Heart right ventricle (tissue), 16 donors: ENCODE data around the gene SEC14L6. TPM values are rescaled to one million over a fixed set of nuclear protein-coding genes. Genes with fewer than 3 reads are reported as not detected.

ENCODE experiments used
- ATAC-seq, 8 donors: fragments of 200-7000 bp; cut with Tn5 transposase; one replicate each; pipeline ENCODE4 v1.9.1; 2020; ENCODE audit warnings: mild to moderate bottlenecking in 8 of 8, moderate library complexity in 8 of 8, moderate number of reproducible peaks in 1 of 8
- DNase-seq, 2 donors: peaks; one replicate each; pipeline ENCODE4 v3.0.0-alpha.2; 2020
- H3K27ac ChIP-seq, 10 donors: fragments of 200-600 bp; sonication (generic) in 2 of 10; one replicate each; pipeline versions ENCODE4 v1.5.0 to v1.8.0; 2020 to 2022; ENCODE audit warnings: mild to moderate bottlenecking in 3 of 10
- H3K27me3 ChIP-seq, 7 donors: fragments of 200-600 bp; one replicate each; pipeline ENCODE4 v1.8.0; 2021 to 2022; ENCODE audit warnings: mild to moderate bottlenecking in 2 of 7
- H3K36me3 ChIP-seq, 9 donors: fragments of 200-600 bp; sonication (generic) in 1 of 9; one replicate each; pipeline versions ENCODE4 v1.5.0 to v1.8.0; 2020 to 2022; ENCODE audit warnings: mild to moderate bottlenecking in 2 of 9
- H3K4me1 ChIP-seq, 9 donors: fragments of 200-600 bp; sonication (generic) in 1 of 9; one replicate each; pipeline versions ENCODE4 v1.5.0 to v1.8.0; 2020 to 2022; ENCODE audit warnings: mild to moderate bottlenecking in 4 of 9
- H3K4me3 ChIP-seq, 10 donors: fragments of 200-600 bp; sonication (generic) in 2 of 10; one replicate each; pipeline versions ENCODE4 v1.5.0 to v1.8.0; 2020 to 2022; ENCODE audit warnings: mild to moderate bottlenecking in 7 of 10, moderate library complexity in 2 of 10
- H3K9me3 ChIP-seq, 11 donors: fragments of 200-600 bp in 10 of 11; sonication (generic) in 2 of 11; one replicate each; pipeline versions ENCODE4 v1.5.0 to v1.8.0; 2013 to 2022; ENCODE audit warnings: mild to moderate bottlenecking in 2 of 11, control low read depth in 1 of 11, moderate library complexity in 1 of 11
- WGBS, 2 donors: extraction: QIAGEN DNeasy Blood & Tissue Kit; methylation state at CpG; one replicate each; pipeline ENCODE4 v1.1.7; 2013; ENCODE audit warnings: inconsistent platforms in 1 of 2; 5-methylcytosine and 5-hydroxymethylcytosine counted together
- intact Hi-C, 10 donors: fragments of 100-400 bp; cut with DNase I; formaldehyde crosslinking; loops; one replicate each; pipeline versions ENCODE4 v1.11.1 to v1.14.2; 2022
- polyA plus RNA-seq, 2 donors: library from polyadenylated mRNA; stranded (reverse); fragments of 200-250 nt; gene quantifications; one replicate each; pipeline ENCODE4 v1.2.3, GENCODE V29; 2013
- total RNA-seq, 10 donors: library from RNA; stranded (reverse); fragmentation: NEBNext Ultra II Directional in 3 of 10; extraction: Animal tissue kit (Norgen Biotek cat#: 25700) in 3 of 10; gene quantifications; one replicate each; pipeline versions ENCODE4 v1.2.1 to v1.2.4, GENCODE V29; 2021 to 2023
- TF ChIP-seq, protein P1 (sequence below), 9 donors: fragments of 200-600 bp; sonication (generic) in 2 of 9; IDR thresholded peaks; one replicate each; pipeline versions ENCODE4 v1.5.0 to v1.8.0; 2021 to 2022; ENCODE audit warnings: antibody characterized with exemption in 9 of 9, mild to moderate bottlenecking in 5 of 9, moderate library complexity in 1 of 9
- donor health status: Arrhythmogenic right ventricular cardiomyopathy.
- donor health status: ischemic (EF 13 %, LVEDD 7.1; RV severe dilation, severe dysfunction).
- donor health status: healthy with polysubstance abuse.
- donor health status: DM: no; HTN: yes; CAD: no.
- donor health status: DM: no; HTN: no; CAD: no.
- donor health status: ischemic (EF 25% LVEDD 6.9; RV normal size, moderate dysfunction).
- donor health status: ischemic (EF 25% LVEDD 5.7; RV mildly dilated, moderate dysfunction).
- donor health status: healthy.
- donor health status: DM: yes; HTN: yes; CAD: no.
- donor health status: Ischemic cardiomyopathy.
- donor health status: ischemic (EF 35%, LVEDD 5.7; RV mildly dilated, moderate dysfunction).
- donor health status: nonischemic (EF 11% LVEDD 7.7; RV severe dilation, severe dysfunction).
- donor health status: DM: yes; HTN: yes; CAD: no.
- donor health status: PGD.
- donor health status: ischemic (EF 29% LVEDD 5.4; RV normal size, mild dysfunction).
- donor health status: nonischemic (EF 23%, LVEDD 6.1; RV moderate dilation, normal function).

SEC14L6 gene
- total and polyA plus RNA-seq, 12 donors, result 0.11 to 0.37 (median 0.25) TPM; not detected in 7

DNA sequence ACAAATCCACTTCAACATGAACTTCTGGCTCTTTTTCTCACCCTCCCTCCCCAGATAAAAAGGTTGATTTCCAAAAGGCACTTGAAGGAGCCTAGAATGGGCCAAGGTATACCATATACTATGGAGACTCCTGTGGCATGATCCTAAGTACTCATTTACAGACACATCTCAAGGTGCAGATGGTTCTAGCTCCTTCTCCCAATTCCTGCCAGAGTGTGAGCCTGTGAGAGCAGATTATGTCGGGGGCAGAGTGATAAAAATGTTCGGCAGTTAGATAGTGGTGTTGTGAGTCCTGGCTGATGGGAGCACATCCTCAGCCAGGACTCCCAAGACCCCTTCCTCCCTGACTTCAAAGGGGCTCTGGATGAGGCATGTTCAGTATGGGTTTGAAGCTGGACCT lies 66.6 kb downstream of the SEC14L6 start:
- DNase-seq, result no peak
- TF ChIP-seq, protein P1, sequence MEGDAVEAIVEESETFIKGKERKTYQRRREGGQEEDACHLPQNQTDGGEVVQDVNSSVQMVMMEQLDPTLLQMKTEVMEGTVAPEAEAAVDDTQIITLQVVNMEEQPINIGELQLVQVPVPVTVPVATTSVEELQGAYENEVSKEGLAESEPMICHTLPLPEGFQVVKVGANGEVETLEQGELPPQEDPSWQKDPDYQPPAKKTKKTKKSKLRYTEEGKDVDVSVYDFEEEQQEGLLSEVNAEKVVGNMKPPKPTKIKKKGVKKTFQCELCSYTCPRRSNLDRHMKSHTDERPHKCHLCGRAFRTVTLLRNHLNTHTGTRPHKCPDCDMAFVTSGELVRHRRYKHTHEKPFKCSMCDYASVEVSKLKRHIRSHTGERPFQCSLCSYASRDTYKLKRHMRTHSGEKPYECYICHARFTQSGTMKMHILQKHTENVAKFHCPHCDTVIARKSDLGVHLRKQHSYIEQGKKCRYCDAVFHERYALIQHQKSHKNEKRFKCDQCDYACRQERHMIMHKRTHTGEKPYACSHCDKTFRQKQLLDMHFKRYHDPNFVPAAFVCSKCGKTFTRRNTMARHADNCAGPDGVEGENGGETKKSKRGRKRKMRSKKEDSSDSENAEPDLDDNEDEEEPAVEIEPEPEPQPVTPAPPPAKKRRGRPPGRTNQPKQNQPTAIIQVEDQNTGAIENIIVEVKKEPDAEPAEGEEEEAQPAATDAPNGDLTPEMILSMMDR (IDR thresholded peaks at IDR 0.05), result no peak
- no peaks in the 10 kb centered on the region for H3K4me1 ChIP-seq
- 35 to 42% methylated on average over 2 of the region's 2 CpGs for WGBS, 2 donors
- H3K36me3 ChIP-seq, result no peaks in the 10 kb centered on the region
- intact Hi-C loops, result loop anchor here in 5 of 10 donors (5.0 to 10.0 kb wide), 3 partner anchors 85 to 215 kb away; partner anchors contain the start of genes OSM (in 2 of the 5) and SEC14L2 (in 1 of the 5)
- H3K4me3 ChIP-seq, result no peak overlapping the region
- peaks cover 0 to 9% (median 0%) of the 10 kb centered on the region in 7 donors for H3K27me3 ChIP-seq
- no peak for ATAC-seq
- H3K9me3 ChIP-seq, result peaks cover 0 to 2% (median 0%) of the 10 kb centered on the region in 11 donors
- no peak overlapping the region for H3K27ac ChIP-seq

DNA sequence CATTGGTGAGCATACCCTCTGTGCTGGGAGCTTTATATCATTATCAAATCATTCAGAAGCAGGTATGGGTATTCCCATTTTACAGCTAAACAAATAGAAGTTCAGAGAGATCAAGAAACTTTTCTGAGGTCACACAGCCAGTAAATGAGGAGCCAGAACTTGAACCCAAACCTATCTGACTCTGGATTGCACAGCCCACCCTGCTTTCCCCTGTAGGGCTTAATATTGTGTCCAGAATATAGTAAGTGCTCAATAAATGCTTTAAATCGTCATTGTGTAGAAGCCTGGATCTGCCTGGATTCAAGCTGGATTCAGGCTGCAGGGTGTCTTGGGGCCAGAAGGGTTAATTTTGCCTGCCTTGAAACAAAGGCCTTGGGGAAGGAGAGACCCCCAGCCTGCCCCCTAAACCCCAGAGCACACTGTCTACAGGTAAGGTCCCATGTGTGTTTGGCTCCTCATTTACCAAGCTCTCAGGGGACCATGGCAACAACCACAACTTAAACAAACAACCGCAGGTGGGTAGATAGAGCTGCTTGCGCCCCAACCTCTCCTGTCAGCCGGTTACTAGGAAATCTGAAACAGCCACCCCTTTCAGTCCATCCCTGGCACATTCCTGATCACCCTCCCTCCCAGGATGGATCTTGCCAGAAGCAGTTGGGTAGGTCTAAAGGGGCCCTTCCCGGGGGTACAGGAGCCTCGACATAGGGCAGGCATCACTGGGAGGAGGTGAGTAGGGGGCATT lies 71.7 kb downstream of the SEC14L6 start:
- intact Hi-C loops, result no loop called here
- DNase-seq (no peak), ATAC-seq (no peak)
- Histone ChIP-seq H3K4me1 (no peaks in the 10 kb centered on the region), H3K4me3 (no peak overlapping the region), H3K9me3 (no peaks in the 10 kb centered on the region), H3K27me3 (peaks cover 0 to 57% (median 25%) of the 10 kb centered on the region in 7 donors), H3K36me3 (no peaks in the 10 kb centered on the region), H3K27ac (no peak overlapping the region)
- TF ChIP-seq, protein P1 (IDR thresholded peaks at IDR 0.05), result no peak
- 50 to 53% methylated on average over 6 of the region's 6 CpGs for WGBS, 2 donors

DNA sequence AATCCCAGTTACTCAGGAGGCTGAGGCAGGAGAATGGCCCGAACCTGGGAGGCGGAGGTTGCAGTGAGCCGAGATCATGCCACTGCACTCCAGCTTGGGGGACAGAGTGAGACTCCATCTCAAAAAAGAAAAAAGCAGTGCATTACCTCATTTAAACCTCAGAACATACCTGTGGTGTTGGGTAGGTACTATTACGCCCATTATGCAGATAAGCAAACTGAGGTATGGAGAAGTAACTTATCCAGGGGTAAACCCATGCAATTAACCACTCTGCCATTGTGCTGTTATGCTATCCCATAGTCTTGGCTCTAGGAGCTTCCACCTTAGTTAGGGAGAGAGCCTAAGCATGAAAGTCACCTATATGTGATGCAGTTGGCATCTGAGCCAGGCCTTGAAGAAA lies 72.4 kb downstream of the SEC14L6 start:
- peaks cover 0 to 58% (median 26%) of the 10 kb centered on the region in 7 donors for H3K27me3 ChIP-seq
- H3K4me3 ChIP-seq, result no peak overlapping the region
- H3K9me3 ChIP-seq, result no peaks in the 10 kb centered on the region
- TF ChIP-seq, protein P1 (IDR thresholded peaks at IDR 0.05), result no peak
- 91 to 95% methylated on average over 4 of the region's 4 CpGs for WGBS, 2 donors
- H3K36me3 ChIP-seq, result no peaks in the 10 kb centered on the region
- intact Hi-C loops, result no loop called here
- DNase-seq (no peak), ATAC-seq (no peak)
- H3K4me1 ChIP-seq, result no peaks in the 10 kb centered on the region
- H3K27ac ChIP-seq, result no peak overlapping the region

DNA sequence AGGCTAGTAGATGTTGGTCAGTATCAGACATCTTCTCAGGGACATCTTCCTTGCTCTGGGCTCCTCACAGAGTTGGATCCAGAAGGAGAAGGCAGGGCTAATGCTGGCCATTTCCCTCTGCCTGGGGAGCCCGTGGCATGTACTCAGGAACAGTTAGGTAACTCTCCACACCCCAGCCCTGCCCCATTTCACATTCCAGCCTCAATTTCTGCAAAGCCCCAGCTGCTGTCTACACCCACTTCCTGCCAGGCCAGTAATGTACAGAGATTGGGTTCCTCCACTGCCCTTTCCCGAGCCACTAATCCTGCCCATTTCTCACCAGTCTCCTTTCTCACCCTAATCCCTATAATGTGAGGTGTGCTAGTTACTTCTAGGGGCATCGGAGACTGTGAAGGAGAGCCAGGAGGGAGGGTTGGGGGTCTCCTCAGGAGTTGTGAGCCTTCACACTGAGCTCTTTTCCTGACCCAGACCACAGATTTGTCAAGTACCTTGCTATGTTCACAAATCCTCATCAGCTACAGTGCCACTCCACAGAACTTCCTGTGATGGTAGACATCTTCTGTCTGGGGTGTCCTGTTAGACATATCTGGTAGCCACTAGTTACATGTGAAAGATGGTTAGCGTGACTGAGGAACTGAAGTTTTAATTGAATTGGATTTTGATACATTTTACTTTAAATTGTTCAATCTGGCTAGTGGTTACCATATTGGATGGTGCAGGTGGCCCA lies 73.4 kb downstream of the SEC14L6 start:
- TF ChIP-seq, protein P1 (IDR thresholded peaks at IDR 0.05), result no peak
- Histone ChIP-seq H3K27ac (no peak overlapping the region), H3K9me3 (no peaks in the 10 kb centered on the region), H3K36me3 (no peaks in the 10 kb centered on the region), H3K27me3 (peaks cover 0 to 64% (median 28%) of the 10 kb centered on the region in 7 donors), H3K4me3 (no peak overlapping the region), H3K4me1 (no peaks in the 10 kb centered on the region)
- intact Hi-C loops, result no loop called here
- no peak for DNase-seq
- ATAC-seq, result no peak
- 65 to 76% methylated on average over 4 of the region's 4 CpGs for WGBS, 2 donors

Other genes with a start within 250 kb of the SEC14L6 start
- 1 to 10 TPM; 3.2 to 7.5 (median 5.6) TPM for gene TBC1D10A, start 219.8 kb downstream of the SEC14L6 start, total RNA-seq
- 1 to 10 TPM; 6.9 to 9.5 TPM for gene TBC1D10A, start 219.8 kb downstream of the SEC14L6 start, polyA plus RNA-seq
- 100 to 1,000 TPM in 6 of 10 donors, 10 to 100 TPM in 4; 84.4 to 132 (median 111) TPM for gene SF3A1, start 189.8 kb downstream of the SEC14L6 start, total RNA-seq
- gene SF3A1, start 189.8 kb downstream of the SEC14L6 start, polyA plus RNA-seq, result 10 to 100 TPM; 13.2 to 16.0 TPM
- gene CCDC157, start 189.7 kb downstream of the SEC14L6 start, total RNA-seq, result 1 to 10 TPM in 3 of 10 donors, under 1 TPM in 7; 0.11 to 1.2 (median 0.85) TPM
- gene CCDC157, start 189.7 kb downstream of the SEC14L6 start, polyA plus RNA-seq, result 1 to 10 TPM in 1 of 2 donors, under 1 TPM in 1; 0.88 to 1.2 TPM
- gene RNF215, start 159.3 kb downstream of the SEC14L6 start, total RNA-seq, result 10 to 100 TPM in 1 of 10 donors, 1 to 10 TPM in 9; 3.4 to 10.5 (median 6.0) TPM
- gene RNF215, start 159.3 kb downstream of the SEC14L6 start, polyA plus RNA-seq, result 1 to 10 TPM; 4.9 to 7.2 TPM
- 1 to 10 TPM in 2 of 10 donors, under 1 TPM in 8; 0.21 to 3.7 (median 0.78) TPM for gene SEC14L2, start 149.7 kb downstream of the SEC14L6 start, total RNA-seq
- gene SEC14L2, start 149.7 kb downstream of the SEC14L6 start, polyA plus RNA-seq, result 1 to 10 TPM in 1 of 2 donors, under 1 TPM in 1; 0.80 to 7.6 TPM
- 10 to 100 TPM in 7 of 10 donors, 1 to 10 TPM in 3; 5.9 to 31.0 (median 13.2) TPM for gene MTFP1, start 121.0 kb downstream of the SEC14L6 start, total RNA-seq
- gene MTFP1, start 121.0 kb downstream of the SEC14L6 start, polyA plus RNA-seq, result 100 to 1,000 TPM in 1 of 2 donors, 10 to 100 TPM in 1; 50.8 to 132 TPM
- not detected for gene SEC14L3, start 74.7 kb downstream of the SEC14L6 start, total RNA-seq
- gene SEC14L3, start 74.7 kb downstream of the SEC14L6 start, polyA plus RNA-seq, result not detected
- gene SEC14L4, start 41.0 kb downstream of the SEC14L6 start, total RNA-seq, result under 1 TPM in 2 of 10 donors, not detected in 8; 0.12 to 0.15 TPM
- gene SEC14L4, start 41.0 kb downstream of the SEC14L6 start, polyA plus RNA-seq, result not detected
- gene GAL3ST1, start 27.9 kb upstream of the SEC14L6 start, total RNA-seq, result under 1 TPM in 2 of 10 donors, not detected in 8; 0.22 to 0.28 TPM
- under 1 TPM; 0.29 to 0.49 TPM for gene GAL3ST1, start 27.9 kb upstream of the SEC14L6 start, polyA plus RNA-seq
- gene PES1, start 45.2 kb upstream of the SEC14L6 start, total RNA-seq, result 10 to 100 TPM; 16.3 to 31.3 (median 24.5) TPM
- gene PES1, start 45.2 kb upstream of the SEC14L6 start, polyA plus RNA-seq, result 10 to 100 TPM; 26.2 to 51.7 TPM
- 10 to 100 TPM in 9 of 10 donors, 1 to 10 TPM in 1; 8.9 to 46.8 (median 14.8) TPM for gene TCN2, start 60.4 kb upstream of the SEC14L6 start, total RNA-seq
- 10 to 100 TPM; 11.7 to 17.4 TPM for gene TCN2, start 60.4 kb upstream of the SEC14L6 start, polyA plus RNA-seq
- 1 to 10 TPM; 1.8 to 6.0 (median 3.1) TPM for gene SLC35E4, start 89.0 kb upstream of the SEC14L6 start, total RNA-seq
- gene SLC35E4, start 89.0 kb upstream of the SEC14L6 start, polyA plus RNA-seq, result 1 to 10 TPM; 3.3 to 3.8 TPM
- gene DUSP18, start 121.1 kb upstream of the SEC14L6 start, total RNA-seq, result 1 to 10 TPM; 1.5 to 6.3 (median 2.8) TPM
- gene DUSP18, start 121.1 kb upstream of the SEC14L6 start, polyA plus RNA-seq, result 1 to 10 TPM; 1.6 to 2.3 TPM
- 10 to 100 TPM in 8 of 10 donors, 1 to 10 TPM in 2; 6.7 to 20.1 (median 14.9) TPM for gene OSBP2, start 148.1 kb upstream of the SEC14L6 start, total RNA-seq
- gene OSBP2, start 148.1 kb upstream of the SEC14L6 start, polyA plus RNA-seq, result 1 to 10 TPM in 1 of 2 donors, under 1 TPM in 1; 0.84 to 5.0 TPM